Loucy (cell line): ENCODE results near the gene CDYL2.

ENCODE experiments used
- H2AFZ ChIP-seq: fragments of 200-600 bp; sonication (generic); 2 replicates; pipeline ENCODE4 v1.6.0; 2016; ENCODE audit warnings: antibody characterized with exemption, mild to moderate bottlenecking, low read length, moderate library complexity
- H3F3A ChIP-seq: fragments of 200-600 bp; 2 replicates; pipeline ENCODE4 v1.6.0; 2016; ENCODE audit warnings: antibody characterized with exemption, low read depth, mild to moderate bottlenecking
- H3K27me3 ChIP-seq: fragments of 200-600 bp; sonication (generic); 2 replicates; pipeline ENCODE4 v1.6.1; 2014; ENCODE audit warnings: low read length, mild to moderate bottlenecking; ENCODE audit not compliant: insufficient read depth, poor library complexity, severe bottlenecking
- H3K36me3 ChIP-seq: fragments of 200-600 bp; sonication (generic); 2 replicates; pipeline ENCODE4 v1.6.1; 2016; ENCODE audit warnings: low read length; ENCODE audit not compliant: insufficient read depth
- H3K4me1 ChIP-seq: fragments of 200-600 bp; sonication (generic); 2 replicates; pipeline ENCODE4 v1.5.1; 2014; ENCODE audit warnings: low read length, mild to moderate bottlenecking; ENCODE audit not compliant: insufficient read depth, poor library complexity, severe bottlenecking
- H3K4me2 ChIP-seq: fragments of 200-600 bp; sonication (generic); 2 replicates; pipeline ENCODE4 v1.6.0; 2014; ENCODE audit warnings: antibody characterized with exemption, low read length, low read depth, mild to moderate bottlenecking; ENCODE audit not compliant: poor library complexity, severe bottlenecking
- H3K4me3 ChIP-seq: fragments of 200-600 bp; sonication (generic); 2 replicates; pipeline ENCODE4 v1.5.1; 2014; ENCODE audit warnings: low read length, mild to moderate bottlenecking, mixed read lengths; ENCODE audit not compliant: poor library complexity, severe bottlenecking
- H3K79me2 ChIP-seq: fragments of 200-600 bp; sonication (generic); 2 replicates; pipeline ENCODE4 v1.6.1; 2014; ENCODE audit warnings: low read length; ENCODE audit not compliant: insufficient read depth
- H3K9ac ChIP-seq: fragments of 200-600 bp; sonication (generic); 2 replicates; pipeline ENCODE4 v1.6.0; 2014; ENCODE audit warnings: mild to moderate bottlenecking, low read depth, low read length, moderate library complexity; ENCODE audit not compliant: poor library complexity, severe bottlenecking
- H3K9me2 ChIP-seq: fragments of 200-600 bp; sonication (generic); replicated peaks from 2 replicates; pipeline ENCODE4 v1.6.1; 2016; ENCODE audit warnings: low read depth, low read length, mixed read lengths
- H3K9me3 ChIP-seq: fragments of 200-600 bp; sonication (generic); 2 replicates; pipeline ENCODE4 v1.6.1; 2014; ENCODE audit warnings: mild to moderate bottlenecking, antibody characterized with exemption, low read length, low read depth; ENCODE audit not compliant: insufficient read depth
- H4K20me1 ChIP-seq: fragments of 200-600 bp; sonication (generic); 2 replicates; pipeline ENCODE4 v1.6.0; 2014; ENCODE audit warnings: antibody characterized with exemption, low read length, mild to moderate bottlenecking; ENCODE audit not compliant: insufficient read depth, poor library complexity, severe bottlenecking
- EZH2phosphoT487 ChIP-seq: fragments of 200-600 bp; IDR thresholded peaks from 2 replicates; pipeline ENCODE4 v1.6.1; 2018; ENCODE audit warnings: antibody characterized with exemption, mild to moderate bottlenecking, moderate library complexity, borderline replicate concordance
- TF ChIP-seq, protein P1 (sequence below): fragments of 200-600 bp; sonication (generic); conservative IDR thresholded peaks from 2 replicates; pipeline ENCODE4 v1.5.1; 2014; ENCODE audit warnings: mild to moderate bottlenecking, antibody characterized with exemption, low read length

Gene CDYL2

DNA sequence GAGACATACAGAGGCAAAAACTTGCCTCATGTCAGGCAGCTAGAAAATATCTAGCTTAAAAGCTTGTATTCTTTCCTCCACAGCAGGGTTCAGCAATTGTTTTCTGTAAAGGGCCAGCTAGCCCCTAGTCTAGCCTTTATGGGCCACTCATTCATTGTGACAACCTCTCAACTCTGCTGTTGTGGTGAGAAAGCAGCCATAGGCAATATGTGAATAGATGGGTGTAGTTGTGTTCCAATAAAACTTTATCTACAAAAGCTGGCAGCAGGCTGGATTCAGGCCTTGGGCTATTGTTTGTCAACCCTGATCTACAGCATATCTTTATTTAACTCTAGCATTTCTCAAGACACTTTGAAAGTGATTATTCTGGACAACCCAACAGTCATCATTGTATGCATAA lies 46.4 kb upstream of the CDYL2 start:
- Histone ChIP-seq H3K9me3 (no peaks in the 10 kb centered on the region), H3K4me3 (no peak overlapping the region), H3F3A (no peaks in the 10 kb centered on the region), H3K27me3 (no peaks in the 10 kb centered on the region), H3K9me2 (no peaks in the 10 kb centered on the region), H3K4me1 (peaks cover 3% of the 10 kb centered on the region), H3K4me2 (no peak overlapping the region), H4K20me1 (no peaks in the 10 kb centered on the region), H2AFZ (no peak overlapping the region), H3K9ac (no peak overlapping the region), H3K79me2 (no peaks in the 10 kb centered on the region), H3K36me3 (no peaks in the 10 kb centered on the region)
- no peak for TF ChIP-seq EZH2phosphoT487

GRCh38 chr16:80848862-80849261 lies 44.5 kb upstream of the CDYL2 start:
- H3K27me3 ChIP-seq = no peaks in the 10 kb centered on the region
- no peak overlapping the region for H3K9ac ChIP-seq
- no peaks in the 10 kb centered on the region for H4K20me1 ChIP-seq
- peaks cover 3% of the 10 kb centered on the region for H3K4me1 ChIP-seq
- no peaks in the 10 kb centered on the region for H3K9me2 ChIP-seq
- no peak overlapping the region for H3K4me3 ChIP-seq
- no peak overlapping the region for H3K4me2 ChIP-seq
- peak overlapping the region; percentile 62; the same call in 1 of the 2 replicates for H2AFZ ChIP-seq
- no peaks in the 10 kb centered on the region for H3F3A ChIP-seq
- H3K36me3 ChIP-seq = no peaks in the 10 kb centered on the region
- TF ChIP-seq, protein P1, sequence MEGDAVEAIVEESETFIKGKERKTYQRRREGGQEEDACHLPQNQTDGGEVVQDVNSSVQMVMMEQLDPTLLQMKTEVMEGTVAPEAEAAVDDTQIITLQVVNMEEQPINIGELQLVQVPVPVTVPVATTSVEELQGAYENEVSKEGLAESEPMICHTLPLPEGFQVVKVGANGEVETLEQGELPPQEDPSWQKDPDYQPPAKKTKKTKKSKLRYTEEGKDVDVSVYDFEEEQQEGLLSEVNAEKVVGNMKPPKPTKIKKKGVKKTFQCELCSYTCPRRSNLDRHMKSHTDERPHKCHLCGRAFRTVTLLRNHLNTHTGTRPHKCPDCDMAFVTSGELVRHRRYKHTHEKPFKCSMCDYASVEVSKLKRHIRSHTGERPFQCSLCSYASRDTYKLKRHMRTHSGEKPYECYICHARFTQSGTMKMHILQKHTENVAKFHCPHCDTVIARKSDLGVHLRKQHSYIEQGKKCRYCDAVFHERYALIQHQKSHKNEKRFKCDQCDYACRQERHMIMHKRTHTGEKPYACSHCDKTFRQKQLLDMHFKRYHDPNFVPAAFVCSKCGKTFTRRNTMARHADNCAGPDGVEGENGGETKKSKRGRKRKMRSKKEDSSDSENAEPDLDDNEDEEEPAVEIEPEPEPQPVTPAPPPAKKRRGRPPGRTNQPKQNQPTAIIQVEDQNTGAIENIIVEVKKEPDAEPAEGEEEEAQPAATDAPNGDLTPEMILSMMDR = peak; percentile 22; the same call in 1 of the 2 replicates
- no peak for TF ChIP-seq EZH2phosphoT487
- H3K79me2 ChIP-seq = no peaks in the 10 kb centered on the region
- H3K9me3 ChIP-seq = no peaks in the 10 kb centered on the region

DNA sequence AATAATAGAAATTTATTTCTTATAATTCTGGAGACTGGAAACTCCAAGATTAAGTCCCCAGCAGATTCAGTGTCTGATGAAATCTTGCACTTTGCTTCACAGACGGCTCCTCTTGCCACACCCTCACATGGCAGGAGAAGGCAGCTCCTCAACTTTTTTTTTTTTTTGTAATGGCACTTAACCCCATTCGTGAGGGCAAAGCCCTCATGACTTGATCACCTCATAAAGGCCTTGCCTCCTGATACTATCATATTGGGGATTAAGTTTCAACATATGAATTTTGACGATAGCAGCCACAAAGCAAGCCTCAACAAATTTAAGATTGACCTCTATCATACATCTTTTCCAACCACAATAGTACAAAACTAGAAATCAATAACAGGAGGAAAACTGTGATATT lies 42.3 kb upstream of the CDYL2 start:
- Histone ChIP-seq H3K9me2 (no peaks in the 10 kb centered on the region), H3K9ac (no peak overlapping the region)
- TF ChIP-seq, protein P1 = no peak
- no peak for TF ChIP-seq EZH2phosphoT487

GRCh38 chr16:80846275-80846674 lies 41.9 kb upstream of the CDYL2 start:
- H3K79me2 ChIP-seq = no peaks in the 10 kb centered on the region
- 0 out of 2 replicates have a peak overlapping the region, but pooled peaks have one; percentile 30 for H2AFZ ChIP-seq
- no peak overlapping the region for H3K9ac ChIP-seq
- no peak overlapping the region for H3K4me3 ChIP-seq
- H3K27me3 ChIP-seq = no peaks in the 10 kb centered on the region
- H3F3A ChIP-seq = no peaks in the 10 kb centered on the region
- TF ChIP-seq EZH2phosphoT487 = no peak
- H3K36me3 ChIP-seq = no peaks in the 10 kb centered on the region
- peaks cover 6% of the 10 kb centered on the region; the same call in 1 of the 2 replicates for H3K9me3 ChIP-seq
- no peaks in the 10 kb centered on the region for H3K9me2 ChIP-seq
- H3K4me1 ChIP-seq = peaks cover 3% of the 10 kb centered on the region
- H3K4me2 ChIP-seq = no peak overlapping the region
- no peaks in the 10 kb centered on the region for H4K20me1 ChIP-seq

More for the DNA sequence above, 42.3 kb upstream of the CDYL2 start:
- Histone ChIP-seq H2AFZ (no peak overlapping the region), H3K79me2 (no peaks in the 10 kb centered on the region), H3F3A (no peaks in the 10 kb centered on the region), H3K4me3 (no peak overlapping the region), H3K36me3 (no peaks in the 10 kb centered on the region), H3K27me3 (no peaks in the 10 kb centered on the region), H3K4me2 (no peak overlapping the region), H3K9me3 (peaks cover 2% of the 10 kb centered on the region; the same call in 1 of the 2 replicates), H3K4me1 (peaks cover 3% of the 10 kb centered on the region), H4K20me1 (no peaks in the 10 kb centered on the region)
